ENCODE data around the gene ADAM19.
A peak's percentile ranks its signal among the peaks of the same experiment; 100 is the strongest.

The ADAM19 gene

GRCh38 chr5:157568222-157568621 is 7.4 kb downstream of the ADAM19 start:
- Histone ChIP-seq H3K9ac (ENCODE audit: low read length) (no peak overlapping the region), H3K27ac (ENCODE audit: low read length) (no peak overlapping the region), H2AFZ (ENCODE audit: low read depth, low read length) (no peak overlapping the region), H3K4me1 (ENCODE audit: low read length) (peaks cover 65% of the 10 kb centered on the region), H3K79me2 (ENCODE audit: low read length) (peaks cover 71% of the 10 kb centered on the region), H3K4me2 (ENCODE audit: low read length) (peak overlapping the region; percentile 31), H4K20me1 (ENCODE audit: insufficient read depth, low read length) (peaks cover 51% of the 10 kb centered on the region), H3K9me3 (ENCODE audit: insufficient read depth, low read length) (no peaks in the 10 kb centered on the region), H3K27me3 (ENCODE audit: low read depth, low read length) (no peaks in the 10 kb centered on the region), H3K36me3 (replicated peaks; ENCODE audit: low read depth, low read length) (peaks cover 45% of the 10 kb centered on the region), H3K4me3 (ENCODE audit: low read length) (no peak overlapping the region)
- TF ChIP-seq EZH2phosphoT487 (IDR thresholded peaks at IDR 0.05; ENCODE audit: low read depth) = no peak
- TF ChIP-seq CTCF (IDR thresholded peaks at IDR 0.05; ENCODE audit: low read depth, low read length) = no peak

- Histone ChIP-seq H3K4me3 (ENCODE audit: low read length) (peak overlapping the region; percentile 20; the same call in 1 of the 2 replicates), H3K9me3 (ENCODE audit: insufficient read depth, low read length) (no peaks in the 10 kb centered on the region), H2AFZ (ENCODE audit: low read depth, low read length) (no peak overlapping the region), H3K36me3 (replicated peaks; ENCODE audit: low read depth, low read length) (peaks cover 53% of the 10 kb centered on the region), H3K27ac (ENCODE audit: low read length) (peak overlapping the region; percentile 29), H3K27me3 (ENCODE audit: low read depth, low read length) (no peaks in the 10 kb centered on the region), H3K4me2 (ENCODE audit: low read length) (peak overlapping the region; percentile 56), H4K20me1 (ENCODE audit: insufficient read depth, low read length) (peaks cover 64% of the 10 kb centered on the region), H3K4me1 (ENCODE audit: low read length) (peaks cover 53% of the 10 kb centered on the region), H3K9ac (ENCODE audit: low read length) (no peak overlapping the region), H3K79me2 (ENCODE audit: low read length) (peaks cover 71% of the 10 kb centered on the region)
- TF ChIP-seq CTCF (IDR thresholded peaks at IDR 0.05; ENCODE audit: low read depth, low read length) (no peak), EZH2phosphoT487 (IDR thresholded peaks at IDR 0.05; ENCODE audit: low read depth) (no peak)
Observed at GRCh38 chr5:157566902-157567489, 8.6 kb downstream of the ADAM19 start.

- no peak overlapping the region for H3K9ac ChIP-seq (ENCODE audit: low read length)
- H3K4me3 ChIP-seq (ENCODE audit: low read length) = no peak overlapping the region
- peaks cover 69% of the 10 kb centered on the region for H3K79me2 ChIP-seq (ENCODE audit: low read length)
- no peaks in the 10 kb centered on the region for H3K9me3 ChIP-seq (ENCODE audit: insufficient read depth, low read length)
- peaks cover 26% of the 10 kb centered on the region for H3K4me1 ChIP-seq (ENCODE audit: low read length)
- H3K27me3 ChIP-seq (ENCODE audit: low read depth, low read length) = no peaks in the 10 kb centered on the region
- H3K27ac ChIP-seq (ENCODE audit: low read length) = no peak overlapping the region
- TF ChIP-seq CTCF (IDR thresholded peaks at IDR 0.05; ENCODE audit: low read depth, low read length) (no peak), EZH2phosphoT487 (IDR thresholded peaks at IDR 0.05; ENCODE audit: low read depth) (no peak)
- H4K20me1 ChIP-seq (ENCODE audit: insufficient read depth, low read length) = peaks cover 75% of the 10 kb centered on the region
- peaks cover 54% of the 10 kb centered on the region for H3K36me3 ChIP-seq (replicated peaks; ENCODE audit: low read depth, low read length)
- no peak overlapping the region for H3K4me2 ChIP-seq (ENCODE audit: low read length)
- no peak overlapping the region for H2AFZ ChIP-seq (ENCODE audit: low read depth, low read length)
Observed at GRCh38 chr5:157563929-157564716, 11.5 kb downstream of the ADAM19 start.

GRCh38 chr5:157563373-157563928 is 12.1 kb downstream of the ADAM19 start:
- Histone ChIP-seq H3K36me3 (replicated peaks; ENCODE audit: low read depth, low read length) (peaks cover 56% of the 10 kb centered on the region), H3K4me1 (ENCODE audit: low read length) (peaks cover 19% of the 10 kb centered on the region), H3K4me3 (ENCODE audit: low read length) (no peak overlapping the region), H4K20me1 (ENCODE audit: insufficient read depth, low read length) (peaks cover 81% of the 10 kb centered on the region), H3K9me3 (ENCODE audit: insufficient read depth, low read length) (no peaks in the 10 kb centered on the region), H3K27me3 (ENCODE audit: low read depth, low read length) (no peaks in the 10 kb centered on the region), H2AFZ (ENCODE audit: low read depth, low read length) (no peak overlapping the region), H3K9ac (ENCODE audit: low read length) (no peak overlapping the region), H3K27ac (ENCODE audit: low read length) (no peak overlapping the region), H3K4me2 (ENCODE audit: low read length) (no peak overlapping the region), H3K79me2 (ENCODE audit: low read length) (peaks cover 69% of the 10 kb centered on the region)
- no peak for TF ChIP-seq CTCF (IDR thresholded peaks at IDR 0.05; ENCODE audit: low read depth, low read length)
- TF ChIP-seq EZH2phosphoT487 (IDR thresholded peaks at IDR 0.05; ENCODE audit: low read depth) = no peak

Data from OCI-LY3 (cell line).